H1 (cell line): ENCODE data around the gene PMF1. TPM values are rescaled to one million over a fixed set of nuclear protein-coding genes. Genes with fewer than 3 reads are reported as not detected.

Experiments
- NANOG ChIP-seq: IDR thresholded peaks from 2 replicates; pipeline ENCODE4 v1.6.1; 2011; ENCODE audit warnings: low read length, low read depth, mild to moderate bottlenecking, inconsistent platforms; ENCODE audit not compliant: insufficient read depth, poor library complexity, severe bottlenecking
- polyA plus RNA-seq, 7 experiments: library from polyadenylated mRNA; depleted of rRNA in 3 of 7; stranded (reverse) in 5 of 7; unstranded in 2 of 7; fragments of >200 nt in 5 of 7; fragments of 200-250 nt in 2 of 7; gene quantifications; 1 replicate in 5 of 7; 2 replicates in 1 of 7; 4 replicates in 1 of 7; pipeline versions ENCODE4 v1.2.1 to v1.2.3, GENCODE V29; 2011 to 2013; ENCODE audit warnings: missing spikeins in 2 of 7, mixed read lengths in 2 of 7
- total RNA-seq: library from RNA; stranded (reverse); fragmentation: NEBNext Ultra II Directional; extraction: Animal tissue kit (Norgen Biotek cat#: 25700); gene quantifications from 2 replicates; pipeline ENCODE4 v1.2.1, GENCODE V29; 2021

PMF1 gene
- total and polyA plus RNA-seq, 2 of the 8 experiments (the other 6 are each of a cell fraction or from before 2014, with no cell fraction given): 113 to 296 TPM

GRCh38 chr1:156257711-156258110, 44.9 kb downstream of the PMF1 start (continued):
- no peak for TF ChIP-seq NANOG
